Activated CD8-positive, alpha-beta T cell treated with anti-CD3 and anti-CD28 coated beads for 36 hours (primary cell): Measurements from ENCODE around the gene CHSY1. TPM values are rescaled to one million over a fixed set of nuclear protein-coding genes. Genes with fewer than 3 reads are reported as not detected.

ENCODE experiments used
- ATAC-seq: fragments of 200-7000 bp; cut with Tn5 transposase; one replicate; pipeline ENCODE4 v1.10.0; 2021; ENCODE audit warnings: mild to moderate bottlenecking, moderate library complexity
- CTCF ChIA-PET: fragments of 350-600 bp; sonication (Branson Sonifier 250); formaldehyde crosslinking; loops from one replicate; lab custom pipeline; 2021; ENCODE audit warnings: antibody characterized with exemption; lab: Charles Lee
- POLR2A ChIA-PET: fragments of 350-600 bp; sonication (Branson Sonifier 250); formaldehyde crosslinking; loops from one replicate; lab custom pipeline; 2021; ENCODE audit warnings: antibody characterized with exemption; lab: Charles Lee
- DNase-seq: peaks from one replicate; pipeline ENCODE4 v3.0.0-alpha.2; 2020
- H3K27ac Mint-ChIP-seq: one replicate; pipeline ENCODE4 v1.8.0; 2021; ENCODE audit warnings: mild to moderate bottlenecking, mixed read lengths
- H3K27me3 Mint-ChIP-seq: one replicate; pipeline ENCODE4 v1.8.0; 2021; ENCODE audit warnings: mixed read lengths
- H3K36me3 Mint-ChIP-seq: one replicate; pipeline ENCODE4 v1.8.0; 2021; ENCODE audit warnings: low read depth, mixed read lengths
- H3K4me1 Mint-ChIP-seq: one replicate; pipeline ENCODE4 v1.8.0; 2021; ENCODE audit warnings: low read depth, mixed read lengths
- H3K4me3 Mint-ChIP-seq: one replicate; pipeline ENCODE4 v1.8.0; 2021; ENCODE audit warnings: mild to moderate bottlenecking, moderate library complexity, mixed read lengths
- H3K9me3 Mint-ChIP-seq: one replicate; pipeline ENCODE4 v1.8.0; 2021; ENCODE audit warnings: mixed read lengths
- CTCF ChIP-seq: fragments of 200-600 bp; IDR thresholded peaks from one replicate; pipeline ENCODE4 v1.8.0; 2022; ENCODE audit warnings: antibody characterized with exemption, mild to moderate bottlenecking
- intact Hi-C: fragments of 100-400 bp; cut with micrococcal nuclease; formaldehyde crosslinking; loops from one replicate; pipeline ENCODE4 v1.10.0; 2022
- total RNA-seq, 2 experiments: library from RNA; stranded (reverse); gene quantifications; one replicate each; pipeline ENCODE4 v1.2.3, GENCODE V29; 2021

Gene CHSY1
- total RNA-seq, 2 experiments from 2014 or later: 57.9 to 58.3 TPM

- H3K27ac Mint-ChIP-seq: no peak overlapping the region
Observed at GRCh38 chr15:101148166-101148880, 103.5 kb downstream of the CHSY1 start.

GRCh38 chr15:101147181-101147580 is 104.7 kb downstream of the CHSY1 start:
- Mint-ChIP-seq H3K27me3 (no peaks in the 10 kb centered on the region), H3K4me1 (peaks cover 7% of the 10 kb centered on the region), H3K4me3 (no peak overlapping the region), H3K36me3 (no peaks in the 10 kb centered on the region), H3K27ac (no peak overlapping the region), H3K9me3 (no peaks in the 10 kb centered on the region)
- no peak for DNase-seq
- no peak for ATAC-seq
- CTCF ChIA-PET: interaction anchor here (1.7 kb wide), 1 partner anchor 111 kb away, joined by 4 read pairs; no protein-coding TSS in a partner anchor
- POLR2A ChIA-PET: no interaction called here
- intact Hi-C loops: no loop called here
- no peak for TF ChIP-seq CTCF

More at GRCh38 chr15:101148166-101148880, 103.5 kb downstream of the CHSY1 start:
- Mint-ChIP-seq H3K4me3 (no peak overlapping the region), H3K4me1 (peaks cover 7% of the 10 kb centered on the region), H3K36me3 (no peaks in the 10 kb centered on the region), H3K9me3 (no peaks in the 10 kb centered on the region), H3K27me3 (no peaks in the 10 kb centered on the region)
- intact Hi-C loops: no loop called here
- DNase-seq: no peak
- ATAC-seq: peak; percentile 30
- ChIA-PET POLR2A (interaction anchor here (0.9 kb wide), 1 partner anchor 29 kb away, joined by 3 read pairs; no protein-coding TSS in a partner anchor), CTCF (interaction anchor here (1.4 kb wide), 1 partner anchor 15 kb away, joined by 3 read pairs; no protein-coding TSS in a partner anchor)
- TF ChIP-seq CTCF: no peak

GRCh38 chr15:101146118-101146702 is 105.6 kb downstream of the CHSY1 start:
- Mint-ChIP-seq H3K4me1 (peaks cover 4% of the 10 kb centered on the region), H3K27ac (no peak overlapping the region), H3K36me3 (no peaks in the 10 kb centered on the region), H3K9me3 (no peaks in the 10 kb centered on the region), H3K27me3 (no peaks in the 10 kb centered on the region), H3K4me3 (no peak overlapping the region)
- ATAC-seq (no peak), DNase-seq (no peak)
- no peak for TF ChIP-seq CTCF
- ChIA-PET POLR2A (no interaction called here), CTCF (interaction anchor here (0.7 to 1.7 kb wide), 2 partner anchors 10 to 112 kb away, joined by 3 to 4 read pairs; no protein-coding TSS in a partner anchor)
- intact Hi-C loops: no loop called here

GRCh38 chr15:101145362-101145761 is 106.5 kb downstream of the CHSY1 start:
- TF ChIP-seq CTCF: no peak
- no peak overlapping the region for H3K4me3 Mint-ChIP-seq
- CTCF ChIA-PET: interaction anchor here (0.7 kb wide), 1 partner anchor 11 kb away, joined by 3 read pairs; no protein-coding TSS in a partner anchor
- POLR2A ChIA-PET: no interaction called here
- H3K4me1 Mint-ChIP-seq: peaks cover 2% of the 10 kb centered on the region
- no peaks in the 10 kb centered on the region for H3K36me3 Mint-ChIP-seq
- no peaks in the 10 kb centered on the region for H3K27me3 Mint-ChIP-seq
- DNase-seq (no peak), ATAC-seq (peak; percentile 47)
- intact Hi-C loops: no loop called here
- H3K9me3 Mint-ChIP-seq: no peaks in the 10 kb centered on the region
- H3K27ac Mint-ChIP-seq: no peak overlapping the region

GRCh38 chr15:101143321-101143720 is 108.5 kb downstream of the CHSY1 start:
- no peak for TF ChIP-seq CTCF
- no peaks in the 10 kb centered on the region for H3K9me3 Mint-ChIP-seq
- CTCF ChIA-PET: interaction anchor here (1.0 to 1.7 kb wide), 4 partner anchors 10 to 115 kb away, joined by 3 to 8 read pairs (median 4); no protein-coding TSS in a partner anchor
- no peak for DNase-seq
- no peak overlapping the region for H3K4me3 Mint-ChIP-seq
- H3K36me3 Mint-ChIP-seq: no peaks in the 10 kb centered on the region
- intact Hi-C loops: no loop called here
- H3K4me1 Mint-ChIP-seq: peaks cover 2% of the 10 kb centered on the region
- no peak overlapping the region for H3K27ac Mint-ChIP-seq
- no peak for ATAC-seq
- POLR2A ChIA-PET: interaction anchor here (1.4 kb wide), 1 partner anchor 17 kb away, joined by 3 read pairs; no protein-coding TSS in a partner anchor
- H3K27me3 Mint-ChIP-seq: no peaks in the 10 kb centered on the region
